Fibroblast of lung (primary cell): ENCODE data around the gene TBC1D23. TPM values are rescaled to one million over a fixed set of nuclear protein-coding genes. Genes with fewer than 3 reads are reported as not detected.

Experiments
- DNase-seq, 2 donors: peaks; one replicate each; pipeline versions ENCODE4 v3.0.0 to v3.0.0-alpha.2; 2010; ENCODE audit warnings: low read depth in 2 of 2
- H2AFZ ChIP-seq: 2 replicates; pipeline ENCODE4 v1.5.1; 2012; ENCODE audit warnings: low read length, control low read depth, inconsistent platforms
- H3K27ac ChIP-seq: 2 replicates; pipeline ENCODE4 v1.5.1; 2011; ENCODE audit warnings: low read length, control low read depth; ENCODE audit not compliant: insufficient read depth
- H3K27me3 ChIP-seq: 2 replicates; pipeline ENCODE4 v1.5.1; 2011; ENCODE audit warnings: mild to moderate bottlenecking, low read length; ENCODE audit not compliant: control insufficient read depth, insufficient read depth
- H3K36me3 ChIP-seq: 2 replicates; pipeline ENCODE4 v1.5.1; 2011; ENCODE audit warnings: low read length; ENCODE audit not compliant: control insufficient read depth, insufficient read depth
- H3K4me1 ChIP-seq: 2 replicates; pipeline ENCODE4 v1.5.1; 2011; ENCODE audit warnings: low read length; ENCODE audit not compliant: control insufficient read depth, insufficient read depth; ENCODE audit errors: extremely low read depth
- H3K4me2 ChIP-seq: 2 replicates; pipeline ENCODE4 v1.5.1; 2011; ENCODE audit warnings: low read length, control low read depth; ENCODE audit not compliant: insufficient read depth; ENCODE audit errors: extremely low read depth
- H3K4me3 ChIP-seq, 4 experiments: fragments of 200-600 bp in 1 of 4; sonication (generic) in 1 of 4; replicated peaks in 1 of 4; 2 replicates each; pipeline ENCODE4 v1.5.1; 2011 to 2016; ENCODE audit warnings: low read length in 4 of 4, low read depth in 3 of 4, mild to moderate bottlenecking in 3 of 4, control low read depth in 2 of 4, inconsistent platforms in 1 of 4, mixed read lengths in 1 of 4; ENCODE audit not compliant: insufficient read depth in 1 of 4; ENCODE audit errors: control extremely low read depth in 1 of 4
- H3K79me2 ChIP-seq: 2 replicates; pipeline ENCODE4 v1.5.1; 2012; ENCODE audit warnings: mild to moderate bottlenecking, low read length, inconsistent platforms; ENCODE audit not compliant: control insufficient read depth, insufficient read depth
- H3K9ac ChIP-seq: 2 replicates; pipeline ENCODE4 v1.5.1; 2011; ENCODE audit warnings: mild to moderate bottlenecking, low read length, control low read depth; ENCODE audit not compliant: insufficient read depth
- H3K9me3 ChIP-seq: 2 replicates; pipeline ENCODE4 v1.5.1; 2012; ENCODE audit warnings: low read depth, low read length; ENCODE audit not compliant: control insufficient read depth, insufficient read depth
- H4K20me1 ChIP-seq: 2 replicates; pipeline ENCODE4 v1.5.1; 2011; ENCODE audit warnings: low read length; ENCODE audit not compliant: control insufficient read depth, insufficient read depth; ENCODE audit errors: extremely low read depth
- CTCF ChIP-seq, 2 donors: IDR thresholded peaks in 1 of 2; conservative IDR thresholded peaks in 1 of 2; 1 replicate in 1 of 2; 2 replicates in 1 of 2; pipeline ENCODE4 v1.5.1; 2011 to 2012; ENCODE audit warnings: low read length in 2 of 2, control low read depth in 1 of 2, inconsistent platforms in 1 of 2, low read depth in 1 of 2, mild to moderate bottlenecking in 1 of 2
- EZH2 ChIP-seq: IDR thresholded peaks from 2 replicates; pipeline ENCODE4 v1.5.1; 2012; ENCODE audit warnings: low read length, control low read depth, mild to moderate bottlenecking; ENCODE audit errors: missing control alignments
- polyA plus RNA-seq, 2 donors: library from polyadenylated mRNA; depleted of rRNA in 1 of 2; stranded (reverse) in 1 of 2; unstranded in 1 of 2; fragments of >200 nt; gene quantifications; 2 replicates each; pipeline ENCODE4 v1.2.1, GENCODE V29; 2011 to 2012; ENCODE audit warnings: missing spikeins in 1 of 2
- total RNA-seq: library from RNA; depleted of rRNA; stranded (reverse); fragments of >200 nt; gene quantifications from 2 replicates; pipeline ENCODE4 v1.2.1, GENCODE V29; 2014

Gene TBC1D23
- total and polyA plus RNA-seq, 2 donors (not counting 1 experiment from before 2014, with no cell fraction given), result 54.9 to 121 TPM

GRCh38 chr3:100264242-100264641 lies 3.5 kb downstream of the TBC1D23 start:
- Histone ChIP-seq H2AFZ (no peak overlapping the region), H3K79me2 (peaks cover 75% of the 10 kb centered on the region), H4K20me1 (no peaks in the 10 kb centered on the region), H3K9ac (no peak overlapping the region), H3K27me3 (no peaks in the 10 kb centered on the region), H3K4me3 (peak overlapping the region in 1 of 4 experiments; percentile 29), H3K4me2 (peak overlapping the region; percentile 64), H3K4me1 (peaks cover 9% of the 10 kb centered on the region), H3K27ac (no peak overlapping the region), H3K9me3 (no peaks in the 10 kb centered on the region), H3K36me3 (no peaks in the 10 kb centered on the region)
- no peak for DNase-seq
- TF ChIP-seq CTCF (conservative IDR thresholded peaks at IDR 0.05 in 1 of 2, IDR thresholded peaks at IDR 0.05 in 1 of 2; ENCODE audit: low read depth in 1 of 2, low read length in 2 of 2), result no peak
- no peak for TF ChIP-seq EZH2

- H3K36me3 ChIP-seq, result no peaks in the 10 kb centered on the region
- H3K4me1 ChIP-seq, result peaks cover 10% of the 10 kb centered on the region
- H3K9ac ChIP-seq, result no peak overlapping the region
- H3K4me3 ChIP-seq, result no peak overlapping the region
- DNase-seq, result peak in 1 of 2 donors; percentile 19
- TF ChIP-seq EZH2 (no peak), CTCF (conservative IDR thresholded peaks at IDR 0.05 in 1 of 2, IDR thresholded peaks at IDR 0.05 in 1 of 2; ENCODE audit: low read depth in 1 of 2, low read length in 2 of 2) (no peak)
- no peak overlapping the region for H3K27ac ChIP-seq
- no peak overlapping the region for H2AFZ ChIP-seq
- H3K4me2 ChIP-seq, result peak overlapping the region; percentile 18
- no peaks in the 10 kb centered on the region for H3K9me3 ChIP-seq
- H3K79me2 ChIP-seq, result peaks cover 78% of the 10 kb centered on the region
- no peaks in the 10 kb centered on the region for H3K27me3 ChIP-seq
- H4K20me1 ChIP-seq, result no peaks in the 10 kb centered on the region
Measured at GRCh38 chr3:100265016-100265415, 4.2 kb downstream of the TBC1D23 start.

- Histone ChIP-seq H3K27me3 (no peaks in the 10 kb centered on the region), H3K4me3 (no peak overlapping the region), H3K79me2 (peaks cover 85% of the 10 kb centered on the region), H3K9ac (no peak overlapping the region), H3K36me3 (no peaks in the 10 kb centered on the region), H4K20me1 (no peaks in the 10 kb centered on the region), H3K27ac (no peak overlapping the region), H3K4me2 (no peak overlapping the region), H2AFZ (no peak overlapping the region), H3K4me1 (peaks cover 10% of the 10 kb centered on the region), H3K9me3 (no peaks in the 10 kb centered on the region)
- TF ChIP-seq CTCF (conservative IDR thresholded peaks at IDR 0.05 in 1 of 2, IDR thresholded peaks at IDR 0.05 in 1 of 2; ENCODE audit: low read depth in 1 of 2, low read length in 2 of 2), result no peak
- TF ChIP-seq EZH2, result no peak
- DNase-seq, result no peak
Measured at GRCh38 chr3:100266531-100266930, 5.7 kb downstream of the TBC1D23 start.
